K562 (cell line): ENCODE measurements around the gene NRF1. TPM values are rescaled to one million over a fixed set of nuclear protein-coding genes. Genes with fewer than 3 reads are reported as not detected.

Source experiments
- MED1 ChIP-seq: sonication (generic); formaldehyde crosslinking; IDR thresholded peaks from 2 replicates; pipeline ENCODE4 v1.8.1; 2023; ENCODE audit warnings: missing genetic modification reagents, borderline replicate concordance
- NFIC ChIP-seq: fragments of 450-650 bp; IDR thresholded peaks from 2 replicates; pipeline ENCODE4 v1.6.1; 2017; ENCODE audit warnings: mild to moderate bottlenecking, inconsistent platforms
- SMARCA5 ChIP-seq: fragments of 450-650 bp; IDR thresholded peaks from 2 replicates; pipeline ENCODE4 v1.6.1; 2016
- XRCC5 ChIP-seq: fragments of 200-400 bp; formaldehyde crosslinking; IDR thresholded peaks from 2 replicates; pipeline ENCODE4 v1.6.1; 2017; ENCODE audit warnings: low read depth, mild to moderate bottlenecking, low read length
- ZEB2 ChIP-seq: fragments of 450-650 bp; IDR thresholded peaks from 2 replicates; pipeline ENCODE4 v1.6.1; 2016
- ZNF436 ChIP-seq: fragments of 250-450, 450-650 bp; sonication (Bioruptor Pico); formaldehyde crosslinking; IDR thresholded peaks from 2 replicates; pipeline ENCODE4 v1.7.0; 2020; ENCODE audit warnings: mild to moderate bottlenecking
- ZNF785 ChIP-seq: fragments of 250-450 bp; sonication (Bioruptor Pico); IDR thresholded peaks from 2 replicates; pipeline ENCODE4 v1.4.0; 2020; ENCODE audit warnings: mild to moderate bottlenecking
- polyA plus RNA-seq, 8 experiments: library from polyadenylated mRNA; depleted of rRNA in 4 of 8; stranded (reverse) in 5 of 8; unstranded in 3 of 8; fragments of >200 nt; fragmentation: Nextera tagmentation in 2 of 8; fragmentation: Illumina TruSeq in 1 of 8; extraction: Ambion mirVana in 2 of 8; extraction: Trizol in 1 of 8; gene quantifications; 2 replicates each; pipeline versions ENCODE4 v1.2.1 to v1.2.3, GENCODE V29; 2011 to 2014; ENCODE audit warnings: inconsistent platforms in 1 of 8, missing spikeins in 1 of 8
- total RNA-seq, 7 experiments: library from RNA; depleted of rRNA in 6 of 7; stranded (reverse); fragments of >200 nt in 6 of 7; fragmentation: Illumina TruSeq in 2 of 7; extraction: Trizol in 2 of 7; gene quantifications; 2 replicates each; pipeline versions ENCODE4 v1.2.1 to v1.2.3, GENCODE V29; 2011 to 2021; ENCODE audit warnings: low replicate concordance in 1 of 7
- TF ChIP-seq, protein P1 (sequence below): sonication (generic); formaldehyde crosslinking; IDR thresholded peaks from 2 replicates; pipeline ENCODE4 v1.8.0; 2022; ENCODE audit warnings: mild to moderate bottlenecking, missing genetic modification reagents
- TF ChIP-seq, protein P2 (sequence below), 2 experiments: fragments of 450-650 bp; IDR thresholded peaks; 2 replicates each; pipeline ENCODE4 v1.6.1; 2016; ENCODE audit warnings: mild to moderate bottlenecking in 2 of 2, borderline replicate concordance in 1 of 2, low read depth in 1 of 2, moderate library complexity in 1 of 2
- TF ChIP-seq, protein P3 (sequence below): fragments of 250-450 bp; sonication (Bioruptor Pico); IDR thresholded peaks from 2 replicates; pipeline ENCODE4 v1.4.0; 2020
- TF ChIP-seq, protein P4 (sequence below): conservative IDR thresholded peaks from 2 replicates; pipeline ENCODE4 v1.6.1; 2011; ENCODE audit warnings: low read depth, mild to moderate bottlenecking, low read length; ENCODE audit not compliant: control insufficient read depth

Gene NRF1
- total and polyA plus RNA-seq, 9 of the 15 experiments (the other 6 are each of a cell fraction or from before 2014, with no cell fraction given), result 8.6 to 28.8 (median 20.3) TPM

DNA sequence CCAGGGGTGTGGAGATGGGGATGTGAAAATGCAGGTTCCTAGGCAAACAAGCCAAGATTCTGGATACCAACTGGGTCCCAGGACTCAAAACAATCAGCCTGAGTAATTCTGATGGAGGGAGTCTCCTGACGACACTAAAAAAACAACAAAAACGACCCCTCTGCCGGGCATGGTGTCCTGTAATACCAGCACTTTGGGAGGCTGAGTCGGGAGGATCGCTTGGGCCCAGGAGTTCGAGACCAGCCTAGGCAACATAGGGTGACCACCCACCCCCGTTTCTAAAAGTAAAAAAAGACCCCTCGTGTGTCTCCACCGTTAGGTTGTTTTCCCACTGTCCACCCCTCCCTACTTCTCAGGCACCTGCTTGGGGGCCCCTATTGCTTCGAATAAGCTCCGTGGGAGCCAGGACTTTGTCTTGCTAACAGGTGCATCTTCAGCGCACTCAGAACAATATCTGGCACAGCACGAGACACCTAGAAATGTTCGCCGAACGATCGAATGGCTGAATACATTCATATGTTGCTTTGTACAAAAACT, 743 bp upstream of the NRF1 start (continued):
- TF ChIP-seq, protein P1, sequence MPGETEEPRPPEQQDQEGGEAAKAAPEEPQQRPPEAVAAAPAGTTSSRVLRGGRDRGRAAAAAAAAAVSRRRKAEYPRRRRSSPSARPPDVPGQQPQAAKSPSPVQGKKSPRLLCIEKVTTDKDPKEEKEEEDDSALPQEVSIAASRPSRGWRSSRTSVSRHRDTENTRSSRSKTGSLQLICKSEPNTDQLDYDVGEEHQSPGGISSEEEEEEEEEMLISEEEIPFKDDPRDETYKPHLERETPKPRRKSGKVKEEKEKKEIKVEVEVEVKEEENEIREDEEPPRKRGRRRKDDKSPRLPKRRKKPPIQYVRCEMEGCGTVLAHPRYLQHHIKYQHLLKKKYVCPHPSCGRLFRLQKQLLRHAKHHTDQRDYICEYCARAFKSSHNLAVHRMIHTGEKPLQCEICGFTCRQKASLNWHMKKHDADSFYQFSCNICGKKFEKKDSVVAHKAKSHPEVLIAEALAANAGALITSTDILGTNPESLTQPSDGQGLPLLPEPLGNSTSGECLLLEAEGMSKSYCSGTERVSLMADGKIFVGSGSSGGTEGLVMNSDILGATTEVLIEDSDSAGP (CRISPR knock-in tag), result no peak
- TF ChIP-seq XRCC5, result no peak
- TF ChIP-seq MED1 (CRISPR knock-in tag), result no peak
- TF ChIP-seq ZNF785 (CRISPR knock-in tag), result no peak
- TF ChIP-seq, protein P2, sequence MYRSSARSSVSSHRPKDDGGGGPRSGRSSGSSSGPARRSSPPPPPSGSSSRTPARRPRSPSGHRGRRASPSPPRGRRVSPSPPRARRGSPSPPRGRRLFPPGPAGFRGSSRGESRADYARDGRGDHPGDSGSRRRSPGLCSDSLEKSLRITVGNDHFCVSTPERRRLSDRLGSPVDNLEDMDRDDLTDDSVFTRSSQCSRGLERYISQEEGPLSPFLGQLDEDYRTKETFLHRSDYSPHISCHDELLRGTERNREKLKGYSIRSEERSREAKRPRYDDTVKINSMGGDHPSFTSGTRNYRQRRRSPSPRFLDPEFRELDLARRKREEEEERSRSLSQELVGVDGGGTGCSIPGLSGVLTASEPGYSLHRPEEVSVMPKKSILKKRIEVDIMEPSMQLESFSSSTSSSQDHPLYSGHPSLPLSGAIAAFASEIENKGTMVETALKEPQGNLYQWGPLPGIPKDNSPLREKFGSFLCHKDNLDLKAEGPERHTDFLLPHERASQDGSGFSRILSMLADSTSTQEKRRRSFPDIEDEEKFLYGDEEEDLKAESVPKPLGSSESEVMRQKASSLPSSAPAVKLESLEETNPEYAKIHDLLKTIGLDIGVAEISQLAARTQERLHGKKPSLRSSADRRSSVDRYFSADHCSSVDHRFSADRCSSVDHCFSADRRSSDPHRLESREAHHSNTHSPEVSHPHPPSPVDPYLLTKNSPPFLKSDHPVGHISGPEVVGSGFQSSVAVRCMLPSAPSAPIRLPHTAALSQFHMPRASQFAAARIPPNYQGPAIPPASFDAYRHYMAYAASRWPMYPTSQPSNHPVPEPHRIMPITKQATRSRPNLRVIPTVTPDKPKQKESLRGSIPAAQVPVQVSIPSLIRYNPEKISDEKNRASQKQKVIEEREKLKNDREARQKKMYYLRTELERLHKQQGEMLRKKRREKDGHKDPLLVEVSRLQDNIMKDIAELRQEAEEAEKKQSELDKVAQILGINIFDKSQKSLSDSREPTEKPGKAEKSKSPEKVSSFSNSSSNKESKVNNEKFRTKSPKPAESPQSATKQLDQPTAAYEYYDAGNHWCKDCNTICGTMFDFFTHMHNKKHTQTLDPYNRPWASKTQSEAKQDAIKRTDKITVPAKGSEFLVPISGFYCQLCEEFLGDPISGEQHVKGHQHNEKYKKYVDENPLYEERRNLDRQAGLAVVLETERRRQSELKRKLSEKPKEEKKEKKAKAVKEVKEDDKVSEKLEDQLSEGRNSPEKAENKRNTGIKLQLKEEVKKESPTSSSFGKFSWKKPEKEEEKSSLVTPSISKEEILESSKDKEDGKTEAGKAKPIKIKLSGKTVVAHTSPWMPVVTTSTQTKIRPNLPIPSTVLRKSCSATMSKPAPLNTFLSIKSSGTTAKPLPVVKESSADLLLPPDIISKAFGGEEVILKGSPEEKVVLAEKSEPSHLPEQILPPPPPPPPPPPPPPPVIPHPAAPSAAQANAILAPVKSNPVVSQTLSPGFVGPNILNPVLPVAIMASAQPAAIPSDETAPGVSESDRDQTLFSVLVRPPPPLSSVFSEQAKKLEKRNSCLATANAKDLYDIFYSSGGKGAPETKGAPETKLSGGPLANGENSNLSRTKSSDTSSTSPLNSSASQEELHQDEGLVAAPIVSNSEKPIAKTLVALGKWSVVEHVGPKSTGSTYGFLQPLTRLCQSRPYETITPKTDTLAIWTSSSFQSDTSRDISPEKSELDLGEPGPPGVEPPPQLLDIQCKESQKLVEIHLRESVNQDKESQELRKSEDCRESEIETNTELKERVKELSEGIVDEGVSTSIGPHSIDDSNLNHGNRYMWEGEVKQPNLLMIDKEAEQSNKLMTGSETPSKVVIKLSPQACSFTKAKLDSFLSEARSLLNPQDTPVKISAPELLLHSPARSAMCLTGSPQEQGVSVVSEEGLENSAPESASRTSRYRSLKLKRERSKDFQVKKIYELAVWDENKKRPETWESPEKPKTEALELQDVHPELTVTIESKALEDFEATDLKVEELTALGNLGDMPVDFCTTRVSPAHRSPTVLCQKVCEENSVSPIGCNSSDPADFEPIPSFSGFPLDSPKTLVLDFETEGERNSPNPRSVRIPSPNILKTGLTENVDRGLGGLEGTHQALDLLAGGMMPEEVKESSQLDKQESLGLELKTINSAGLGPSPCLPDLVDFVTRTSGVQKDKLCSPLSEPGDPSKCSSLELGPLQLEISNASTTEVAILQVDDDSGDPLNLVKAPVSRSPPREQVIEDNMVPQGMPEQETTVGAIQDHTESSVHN (IDR thresholded peaks at IDR 0.05; ENCODE audit: borderline replicate concordance in 1 of 2, low read depth in 1 of 2), result no peak
- no peak for TF ChIP-seq ZEB2
- TF ChIP-seq, protein P3, sequence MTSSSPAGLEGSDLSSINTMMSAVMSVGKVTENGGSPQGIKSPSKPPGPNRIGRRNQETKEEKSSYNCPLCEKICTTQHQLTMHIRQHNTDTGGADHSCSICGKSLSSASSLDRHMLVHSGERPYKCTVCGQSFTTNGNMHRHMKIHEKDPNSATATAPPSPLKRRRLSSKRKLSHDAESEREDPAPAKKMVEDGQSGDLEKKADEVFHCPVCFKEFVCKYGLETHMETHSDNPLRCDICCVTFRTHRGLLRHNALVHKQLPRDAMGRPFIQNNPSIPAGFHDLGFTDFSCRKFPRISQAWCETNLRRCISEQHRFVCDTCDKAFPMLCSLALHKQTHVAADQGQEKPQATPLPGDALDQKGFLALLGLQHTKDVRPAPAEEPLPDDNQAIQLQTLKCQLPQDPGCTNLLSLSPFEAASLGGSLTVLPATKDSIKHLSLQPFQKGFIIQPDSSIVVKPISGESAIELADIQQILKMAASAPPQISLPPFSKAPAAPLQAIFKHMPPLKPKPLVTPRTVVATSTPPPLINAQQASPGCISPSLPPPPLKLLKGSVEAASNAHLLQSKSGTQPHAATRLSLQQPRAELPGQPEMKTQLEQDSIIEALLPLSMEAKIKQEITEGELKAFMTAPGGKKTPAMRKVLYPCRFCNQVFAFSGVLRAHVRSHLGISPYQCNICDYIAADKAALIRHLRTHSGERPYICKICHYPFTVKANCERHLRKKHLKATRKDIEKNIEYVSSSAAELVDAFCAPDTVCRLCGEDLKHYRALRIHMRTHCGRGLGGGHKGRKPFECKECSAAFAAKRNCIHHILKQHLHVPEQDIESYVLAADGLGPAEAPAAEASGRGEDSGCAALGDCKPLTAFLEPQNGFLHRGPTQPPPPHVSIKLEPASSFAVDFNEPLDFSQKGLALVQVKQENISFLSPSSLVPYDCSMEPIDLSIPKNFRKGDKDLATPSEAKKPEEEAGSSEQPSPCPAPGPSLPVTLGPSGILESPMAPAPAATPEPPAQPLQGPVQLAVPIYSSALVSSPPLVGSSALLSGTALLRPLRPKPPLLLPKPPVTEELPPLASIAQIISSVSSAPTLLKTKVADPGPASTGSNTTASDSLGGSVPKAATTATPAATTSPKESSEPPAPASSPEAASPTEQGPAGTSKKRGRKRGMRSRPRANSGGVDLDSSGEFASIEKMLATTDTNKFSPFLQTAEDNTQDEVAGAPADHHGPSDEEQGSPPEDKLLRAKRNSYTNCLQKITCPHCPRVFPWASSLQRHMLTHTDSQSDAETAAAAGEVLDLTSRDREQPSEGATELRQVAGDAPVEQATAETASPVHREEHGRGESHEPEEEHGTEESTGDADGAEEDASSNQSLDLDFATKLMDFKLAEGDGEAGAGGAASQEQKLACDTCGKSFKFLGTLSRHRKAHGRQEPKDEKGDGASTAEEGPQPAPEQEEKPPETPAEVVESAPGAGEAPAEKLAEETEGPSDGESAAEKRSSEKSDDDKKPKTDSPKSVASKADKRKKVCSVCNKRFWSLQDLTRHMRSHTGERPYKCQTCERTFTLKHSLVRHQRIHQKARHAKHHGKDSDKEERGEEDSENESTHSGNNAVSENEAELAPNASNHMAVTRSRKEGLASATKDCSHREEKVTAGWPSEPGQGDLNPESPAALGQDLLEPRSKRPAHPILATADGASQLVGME (CRISPR knock-in tag), result no peak
- no peak for TF ChIP-seq NFIC
- no peak for TF ChIP-seq SMARCA5
- TF ChIP-seq, protein P4, sequence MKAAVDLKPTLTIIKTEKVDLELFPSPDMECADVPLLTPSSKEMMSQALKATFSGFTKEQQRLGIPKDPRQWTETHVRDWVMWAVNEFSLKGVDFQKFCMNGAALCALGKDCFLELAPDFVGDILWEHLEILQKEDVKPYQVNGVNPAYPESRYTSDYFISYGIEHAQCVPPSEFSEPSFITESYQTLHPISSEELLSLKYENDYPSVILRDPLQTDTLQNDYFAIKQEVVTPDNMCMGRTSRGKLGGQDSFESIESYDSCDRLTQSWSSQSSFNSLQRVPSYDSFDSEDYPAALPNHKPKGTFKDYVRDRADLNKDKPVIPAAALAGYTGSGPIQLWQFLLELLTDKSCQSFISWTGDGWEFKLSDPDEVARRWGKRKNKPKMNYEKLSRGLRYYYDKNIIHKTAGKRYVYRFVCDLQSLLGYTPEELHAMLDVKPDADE, result no peak
- no peak for TF ChIP-seq ZNF436
